ENCODE measurements around the gene UGT1A7. TPM values are rescaled to one million over a fixed set of nuclear protein-coding genes. Genes with fewer than 3 reads are reported as not detected.
"Not testable (repeated sequence)": the region's sequence is repeated elsewhere in the genome, so short reads cannot be mapped to it uniquely, and the experiment has no call there.

Gene UGT1A7
- total RNA-seq, 4 donors from 2014 or later, result not detected

GRCh38 chr2:233699424-233700027 lies 17.8 kb downstream of the UGT1A7 start:
- Histone ChIP-seq H3K27ac (no peak overlapping the region), H3K4me3 (no peak overlapping the region), H3K36me3 (no peaks in the 10 kb centered on the region), H3K27me3 (no peaks in the 10 kb centered on the region), H3K9me3 (no peaks in the 10 kb centered on the region), H3K4me1 (no peaks in the 10 kb centered on the region)
- in situ Hi-C loops (cut with MboI; ENCODE audit: low sequenced_read_pairs in 4 of 4), result no loop called here
- DNase-seq (no peak), ATAC-seq (no peak)
- no peak for TF ChIP-seq POLR2A (IDR thresholded peaks at IDR 0.05)
- TF ChIP-seq CTCF (IDR thresholded peaks at IDR 0.05 in 4 of 5, conservative IDR thresholded peaks at IDR 0.05 in 1 of 5), result no peak
- intact Hi-C loops (cut with DNase I; ENCODE audit: low total_unique reads), result no loop called here

- in situ Hi-C loops (cut with MboI; ENCODE audit: low sequenced_read_pairs in 4 of 4), result no loop called here
- no peaks in the 10 kb centered on the region for H3K9me3 ChIP-seq
- H3K36me3 ChIP-seq, result no peaks in the 10 kb centered on the region
- DNase-seq, result no peak
- no peak overlapping the region for H3K27ac ChIP-seq
- no peak overlapping the region for H3K4me3 ChIP-seq
- H3K27me3 ChIP-seq, result no peaks in the 10 kb centered on the region
- no peak for TF ChIP-seq POLR2A (IDR thresholded peaks at IDR 0.05)
- no peak for TF ChIP-seq CTCF (IDR thresholded peaks at IDR 0.05 in 4 of 5, conservative IDR thresholded peaks at IDR 0.05 in 1 of 5)
- H3K4me1 ChIP-seq, result no peaks in the 10 kb centered on the region
- ATAC-seq, result no peak
- intact Hi-C loops (cut with DNase I; ENCODE audit: low total_unique reads), result no loop called here
Measured at GRCh38 chr2:233700028-233700635, 18.4 kb downstream of the UGT1A7 start.

- H3K9me3 ChIP-seq; DNase-seq; H3K36me3 ChIP-seq; ATAC-seq; H3K27ac ChIP-seq; in situ Hi-C loops (cut with MboI; ENCODE audit: low sequenced_read_pairs in 4 of 4); H3K4me1 ChIP-seq; H3K4me3 ChIP-seq; H3K27me3 ChIP-seq; intact Hi-C loops (cut with DNase I; ENCODE audit: low total_unique reads): not testable (repeated sequence)
Measured at GRCh38 chr2:233700842-233701241, 19.1 kb downstream of the UGT1A7 start.

- H3K4me1 ChIP-seq, result no peaks in the 10 kb centered on the region
- H3K9me3 ChIP-seq, result no peaks in the 10 kb centered on the region
- H3K27ac ChIP-seq, result no peak overlapping the region
- intact Hi-C loops (cut with DNase I; ENCODE audit: low total_unique reads), result no loop called here
- no peak for DNase-seq
- no peaks in the 10 kb centered on the region for H3K36me3 ChIP-seq
- no peaks in the 10 kb centered on the region for H3K27me3 ChIP-seq
- H3K4me3 ChIP-seq, result no peak overlapping the region
- no peak for TF ChIP-seq POLR2A (IDR thresholded peaks at IDR 0.05)
- no peak for TF ChIP-seq CTCF (IDR thresholded peaks at IDR 0.05 in 4 of 5, conservative IDR thresholded peaks at IDR 0.05 in 1 of 5)
- in situ Hi-C loops (cut with MboI; ENCODE audit: low sequenced_read_pairs in 4 of 4), result no loop called here
- no peak for ATAC-seq
Measured at GRCh38 chr2:233702238-233702637, 20.5 kb downstream of the UGT1A7 start.

GRCh38 chr2:233705911-233706506 lies 24.3 kb downstream of the UGT1A7 start:
- no peak overlapping the region for H3K4me3 ChIP-seq
- in situ Hi-C loops (cut with MboI; ENCODE audit: low sequenced_read_pairs in 4 of 4), result no loop called here
- ATAC-seq (no peak), DNase-seq (peak in 1 of 2 donors; percentile 16)
- no peak overlapping the region for H3K27ac ChIP-seq
- intact Hi-C loops (cut with DNase I; ENCODE audit: low total_unique reads), result no loop called here
- H3K4me1 ChIP-seq, result no peaks in the 10 kb centered on the region
- no peaks in the 10 kb centered on the region for H3K27me3 ChIP-seq
- no peaks in the 10 kb centered on the region for H3K36me3 ChIP-seq
- H3K9me3 ChIP-seq, result no peaks in the 10 kb centered on the region
- TF ChIP-seq POLR2A (IDR thresholded peaks at IDR 0.05), result no peak
- TF ChIP-seq CTCF (IDR thresholded peaks at IDR 0.05 in 4 of 5, conservative IDR thresholded peaks at IDR 0.05 in 1 of 5), result no peak
